Ishikawa (cell line): ENCODE data around the gene FAM200C.

ENCODE experiments used
- CEBPB ChIP-seq: IDR thresholded peaks from 2 replicates; pipeline ENCODE4 v1.6.1; 2012
- CREB1 ChIP-seq: IDR thresholded peaks from 2 replicates; pipeline ENCODE4 v1.6.1; 2012; ENCODE audit warnings: low read depth
- TAF1 ChIP-seq: IDR thresholded peaks from 2 replicates; pipeline ENCODE4 v1.6.1; 2012; ENCODE audit warnings: low read depth, mild to moderate bottlenecking
- TCF12 ChIP-seq: IDR thresholded peaks from 2 replicates; pipeline ENCODE4 v1.6.1; 2012; ENCODE audit warnings: low read depth
- YY1 ChIP-seq: IDR thresholded peaks from 2 replicates; pipeline ENCODE4 v1.6.1; 2012; ENCODE audit warnings: low read depth
- ZBTB7A ChIP-seq: IDR thresholded peaks from 2 replicates; pipeline ENCODE4 v1.6.1; 2012; ENCODE audit warnings: low read depth

DNA sequence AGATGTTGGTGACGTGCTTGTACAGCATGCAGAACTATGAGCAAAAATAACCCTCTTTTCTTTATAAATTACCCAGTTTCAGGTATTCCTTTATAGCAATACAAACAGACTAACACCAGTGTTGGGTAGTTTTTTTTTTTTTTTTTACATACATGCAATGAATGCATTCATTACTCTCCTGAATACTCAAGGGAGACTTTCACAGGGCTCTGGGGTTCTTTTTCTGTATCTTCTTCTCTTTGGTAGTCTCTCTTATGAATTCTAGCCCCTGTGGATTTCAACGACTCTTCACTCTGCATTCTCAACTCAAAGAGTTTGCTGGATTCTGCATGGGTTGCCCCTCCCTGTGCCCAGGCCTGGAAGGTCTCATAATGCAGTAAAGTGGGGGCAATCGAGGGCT lies 49.6 kb upstream of the FAM200C start:
- no peak for TF ChIP-seq TAF1
- TF ChIP-seq CEBPB = no peak
- no peak for TF ChIP-seq YY1
- TF ChIP-seq ZBTB7A = no peak
- no peak for TF ChIP-seq CREB1
- no peak for TF ChIP-seq TCF12
